ENCODE data around the gene TRPV2.

DNA sequence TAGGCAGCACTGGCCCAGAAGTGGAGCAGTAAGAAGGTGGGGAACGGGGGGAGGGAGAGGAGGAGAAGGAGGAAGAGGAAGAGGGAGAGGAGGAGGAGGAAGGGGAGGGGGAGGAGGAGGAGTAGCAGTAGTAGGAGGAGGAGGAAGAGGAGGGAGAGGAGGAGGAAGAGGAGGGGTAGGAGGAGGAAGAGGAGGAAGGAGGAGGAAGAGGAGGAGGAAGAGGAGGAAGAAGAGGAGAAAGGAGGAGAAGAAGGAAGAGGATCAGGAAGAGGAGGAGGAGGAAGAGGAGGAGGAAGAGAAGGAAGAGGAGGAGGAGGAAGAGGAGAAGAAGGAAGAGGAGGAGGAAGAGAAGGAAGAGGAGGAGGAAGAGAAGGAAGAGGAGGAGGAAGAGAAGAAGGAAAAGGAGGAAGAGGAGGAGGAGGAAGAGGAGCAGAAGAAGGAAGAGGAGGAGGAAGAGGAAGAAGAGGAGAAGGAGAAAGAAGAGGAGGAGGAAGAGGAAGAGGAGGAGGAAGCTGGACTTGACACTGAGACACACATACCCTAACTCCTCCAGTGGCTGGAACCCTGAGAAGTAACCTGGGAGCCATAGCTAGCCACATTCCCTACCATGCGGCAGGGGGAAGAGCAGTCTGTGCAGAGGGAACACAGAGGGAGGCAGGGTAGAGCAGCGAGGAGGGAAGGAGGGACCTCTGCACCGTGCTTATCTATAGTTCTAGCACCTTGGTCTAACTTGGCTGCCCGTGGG lies 40.8 kb downstream of the TRPV2 start:
- TF ChIP-seq, protein P1, sequence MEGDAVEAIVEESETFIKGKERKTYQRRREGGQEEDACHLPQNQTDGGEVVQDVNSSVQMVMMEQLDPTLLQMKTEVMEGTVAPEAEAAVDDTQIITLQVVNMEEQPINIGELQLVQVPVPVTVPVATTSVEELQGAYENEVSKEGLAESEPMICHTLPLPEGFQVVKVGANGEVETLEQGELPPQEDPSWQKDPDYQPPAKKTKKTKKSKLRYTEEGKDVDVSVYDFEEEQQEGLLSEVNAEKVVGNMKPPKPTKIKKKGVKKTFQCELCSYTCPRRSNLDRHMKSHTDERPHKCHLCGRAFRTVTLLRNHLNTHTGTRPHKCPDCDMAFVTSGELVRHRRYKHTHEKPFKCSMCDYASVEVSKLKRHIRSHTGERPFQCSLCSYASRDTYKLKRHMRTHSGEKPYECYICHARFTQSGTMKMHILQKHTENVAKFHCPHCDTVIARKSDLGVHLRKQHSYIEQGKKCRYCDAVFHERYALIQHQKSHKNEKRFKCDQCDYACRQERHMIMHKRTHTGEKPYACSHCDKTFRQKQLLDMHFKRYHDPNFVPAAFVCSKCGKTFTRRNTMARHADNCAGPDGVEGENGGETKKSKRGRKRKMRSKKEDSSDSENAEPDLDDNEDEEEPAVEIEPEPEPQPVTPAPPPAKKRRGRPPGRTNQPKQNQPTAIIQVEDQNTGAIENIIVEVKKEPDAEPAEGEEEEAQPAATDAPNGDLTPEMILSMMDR (IDR thresholded peaks at IDR 0.05; ENCODE audit: low read depth, low read length, poor library complexity, severe bottlenecking), result no peak
- TF ChIP-seq EZH2phosphoT487 (IDR thresholded peaks at IDR 0.05; ENCODE audit: borderline replicate concordance, low read length), result no peak
